CD4-positive, alpha-beta memory T cell (primary cell): ENCODE measurements around the gene DUOXA1. TPM values are rescaled to one million over a fixed set of nuclear protein-coding genes. Genes with fewer than 3 reads are reported as not detected.
"Not testable (repeated sequence)": the region's sequence is repeated elsewhere in the genome, so short reads cannot be mapped to it uniquely, and the experiment has no call there.

Source experiments
- CTCF ChIA-PET: fragments of 350-600 bp; sonication (Branson Sonifier 250); formaldehyde crosslinking; loops from one replicate; lab custom pipeline; 2021; ENCODE audit warnings: inconsistent platforms; ENCODE audit not compliant: partially characterized antibody; lab: Charles Lee
- POLR2A ChIA-PET: fragments of 350-600 bp; sonication (Branson Sonifier 250); formaldehyde crosslinking; loops from one replicate; lab custom pipeline; 2021; ENCODE audit not compliant: partially characterized antibody; lab: Charles Lee
- DNase-seq, 5 donors: peaks; one replicate each; pipeline versions ENCODE4 v3.0.0 to v3.0.0-alpha.2; 2020 to 2022; ENCODE audit warnings: mixed read lengths in 1 of 5
- H3K27ac ChIP-seq: one replicate; pipeline ENCODE4 v1.7.0; 2013; ENCODE audit warnings: low read depth, low read length
- H3K27me3 ChIP-seq: 2 replicates; pipeline ENCODE4 v1.7.0; 2013; ENCODE audit warnings: mild to moderate bottlenecking, low read length, moderate library complexity; ENCODE audit not compliant: insufficient read depth
- H3K36me3 ChIP-seq: 2 replicates; pipeline ENCODE4 v1.7.0; 2013; ENCODE audit warnings: mild to moderate bottlenecking, low read length, moderate library complexity; ENCODE audit not compliant: insufficient read depth
- H3K4me1 ChIP-seq: 2 replicates; pipeline ENCODE4 v1.7.0; 2013; ENCODE audit warnings: mild to moderate bottlenecking, low read length, moderate library complexity; ENCODE audit not compliant: insufficient read depth
- H3K4me3 ChIP-seq, 2 donors: one replicate each; pipeline ENCODE4 v1.7.0; 2013; ENCODE audit warnings: low read length in 2 of 2, mild to moderate bottlenecking in 1 of 2
- H3K9me3 ChIP-seq, 2 donors: one replicate each; pipeline ENCODE4 v1.7.0; 2013; ENCODE audit warnings: low read length in 2 of 2, control low read depth in 1 of 2; ENCODE audit not compliant: control insufficient read depth in 1 of 2
- H3K27ac Mint-ChIP-seq, 7 donors: one replicate each; pipeline ENCODE4 v1.8.0; 2020 to 2021; ENCODE audit warnings: mixed read lengths in 7 of 7, mild to moderate bottlenecking in 6 of 7, inconsistent platforms in 3 of 7, moderate library complexity in 3 of 7
- H3K27me3 Mint-ChIP-seq, 2 donors: one replicate each; pipeline ENCODE4 v1.8.0; 2020 to 2021; ENCODE audit warnings: mixed read lengths in 2 of 2
- H3K36me3 Mint-ChIP-seq, 2 donors: one replicate each; pipeline ENCODE4 v1.8.0; 2020 to 2021; ENCODE audit warnings: mixed read lengths in 2 of 2, inconsistent platforms in 1 of 2, mild to moderate bottlenecking in 1 of 2
- H3K4me1 Mint-ChIP-seq, 4 donors: one replicate each; pipeline ENCODE4 v1.8.0; 2020 to 2021; ENCODE audit warnings: mixed read lengths in 4 of 4, mild to moderate bottlenecking in 1 of 4
- H3K4me3 Mint-ChIP-seq, 8 donors: one replicate each; pipeline ENCODE4 v1.8.0; 2020 to 2021; ENCODE audit warnings: mixed read lengths in 8 of 8, mild to moderate bottlenecking in 7 of 8, moderate library complexity in 6 of 8, inconsistent platforms in 3 of 8
- H3K9me3 Mint-ChIP-seq, 8 donors: one replicate each; pipeline ENCODE4 v1.8.0; 2020 to 2021; ENCODE audit warnings: mixed read lengths in 8 of 8, mild to moderate bottlenecking in 5 of 8, inconsistent platforms in 3 of 8, moderate library complexity in 1 of 8
- intact Hi-C: fragments of 100-400 bp; cut with micrococcal nuclease; formaldehyde crosslinking; loops from one replicate; pipeline ENCODE4 v1.15.1; 2023
- polyA plus RNA-seq, 2 donors: library from polyadenylated mRNA; unstranded; fragments of 300-500 nt; fragmentation: Illumina TruSeq; gene quantifications; one replicate each; pipeline ENCODE4 v1.2.3, GENCODE V29; 2021
- total RNA-seq, 2 experiments: library from RNA; stranded (reverse); gene quantifications; one replicate each; pipeline ENCODE4 v1.2.3, GENCODE V29; 2021

DUOXA1 gene
- total and polyA plus RNA-seq, 4 experiments from 2014 or later: 0.23 to 0.97 TPM; not detected in 2

GRCh38 chr15:45107941-45108630 lies 21.6 kb downstream of the DUOXA1 start:
- intact Hi-C loops: no loop called here
- no peaks in the 10 kb centered on the region for H3K36me3 ChIP-seq
- H3K27me3 ChIP-seq: peaks cover 24% of the 10 kb centered on the region
- no peaks in the 10 kb centered on the region for H3K36me3 Mint-ChIP-seq
- POLR2A ChIA-PET: no interaction called here
- H3K9me3 ChIP-seq: no peaks in the 10 kb centered on the region
- no peak overlapping the region for H3K4me3 ChIP-seq
- H3K27ac Mint-ChIP-seq: no peak overlapping the region
- H3K4me1 Mint-ChIP-seq: peaks cover 6 to 14% (median 11%) of the 10 kb centered on the region in 4 donors
- no peak overlapping the region for H3K27ac ChIP-seq
- CTCF ChIA-PET: no interaction called here
- no peak overlapping the region for H3K4me3 Mint-ChIP-seq
- peaks cover 14% of the 10 kb centered on the region for H3K4me1 ChIP-seq
- no peak for DNase-seq
- H3K9me3 Mint-ChIP-seq: peaks cover 0 to 4% (median 0%) of the 10 kb centered on the region in 8 donors
- peaks cover 33 to 45% of the 10 kb centered on the region in 2 donors for H3K27me3 Mint-ChIP-seq

- no peak for DNase-seq
- H3K27me3 Mint-ChIP-seq: peaks cover 23 to 37% of the 10 kb centered on the region in 2 donors
- no peaks in the 10 kb centered on the region for H3K4me1 ChIP-seq
- POLR2A ChIA-PET: no interaction called here
- no peaks in the 10 kb centered on the region for H3K9me3 Mint-ChIP-seq
- H3K4me1 Mint-ChIP-seq: no peaks in the 10 kb centered on the region
- H3K4me3 ChIP-seq: no peak overlapping the region
- H3K27me3 ChIP-seq: peaks cover 10% of the 10 kb centered on the region
- CTCF ChIA-PET: interaction anchor here (2.5 kb wide), 1 partner anchor 12 kb away, joined by 12 read pairs; no protein-coding TSS in a partner anchor
- H3K36me3 ChIP-seq: no peaks in the 10 kb centered on the region
- intact Hi-C loops: no loop called here
- no peak overlapping the region for H3K27ac Mint-ChIP-seq
- no peaks in the 10 kb centered on the region for H3K9me3 ChIP-seq
- H3K27ac ChIP-seq: no peak overlapping the region
- no peak overlapping the region for H3K4me3 Mint-ChIP-seq
- H3K36me3 Mint-ChIP-seq: no peaks in the 10 kb centered on the region
These were observed 23.5 kb downstream of the DUOXA1 start for GRCh38 chr15:45106002-45106790.

- intact Hi-C loops: no loop called here
- Mint-ChIP-seq H3K4me1 (no peaks in the 10 kb centered on the region), H3K36me3 (no peaks in the 10 kb centered on the region), H3K9me3 (no peaks in the 10 kb centered on the region), H3K27me3 (peaks cover 22 to 37% of the 10 kb centered on the region in 2 donors), H3K4me3 (no peak overlapping the region), H3K27ac (no peak overlapping the region)
- Histone ChIP-seq H3K27me3 (peaks cover 10% of the 10 kb centered on the region), H3K9me3 (no peaks in the 10 kb centered on the region), H3K36me3 (no peaks in the 10 kb centered on the region), H3K4me1 (no peaks in the 10 kb centered on the region), H3K4me3 (no peak overlapping the region), H3K27ac (no peak overlapping the region)
- ChIA-PET POLR2A (no interaction called here), CTCF (interaction anchor here (2.5 kb wide), 1 partner anchor 13 kb away, joined by 12 read pairs; no protein-coding TSS in a partner anchor)
- DNase-seq: no peak
These were observed 24.1 kb downstream of the DUOXA1 start for GRCh38 chr15:45105586-45105985.

- POLR2A ChIA-PET, H3K27ac ChIP-seq, H3K9me3 ChIP-seq, H3K4me1 Mint-ChIP-seq, H3K4me3 Mint-ChIP-seq, H3K4me3 ChIP-seq, H3K36me3 ChIP-seq, H3K36me3 Mint-ChIP-seq, H3K9me3 Mint-ChIP-seq, H3K27ac Mint-ChIP-seq, H3K27me3 ChIP-seq, DNase-seq, intact Hi-C loops, H3K4me1 ChIP-seq: not testable (repeated sequence)
- H3K27me3 Mint-ChIP-seq: peaks cover 10 to 23% of the 10 kb centered on the region in 2 donors
- CTCF ChIA-PET: interaction anchor here (2.5 kb wide), 1 partner anchor 14 kb away, joined by 12 read pairs; no protein-coding TSS in a partner anchor
These were observed 25.5 kb downstream of the DUOXA1 start for GRCh38 chr15:45104170-45104569.

- intact Hi-C loops: no loop called here
- peaks cover 5 to 17% of the 10 kb centered on the region in 2 donors for H3K27me3 Mint-ChIP-seq
- H3K4me3 Mint-ChIP-seq: no peak overlapping the region
- no peak overlapping the region for H3K4me3 ChIP-seq
- H3K27ac ChIP-seq: no peak overlapping the region
- H3K36me3 Mint-ChIP-seq: no peaks in the 10 kb centered on the region
- no peak overlapping the region for H3K27ac Mint-ChIP-seq
- no peaks in the 10 kb centered on the region for H3K9me3 ChIP-seq
- H3K9me3 Mint-ChIP-seq: no peaks in the 10 kb centered on the region
- no peak for DNase-seq
- H3K36me3 ChIP-seq: no peaks in the 10 kb centered on the region
- ChIA-PET POLR2A (no interaction called here), CTCF (interaction anchor here (2.2 kb wide), 1 partner anchor 16 kb away, joined by 6 read pairs; no protein-coding TSS in a partner anchor)
- H3K4me1 Mint-ChIP-seq: no peaks in the 10 kb centered on the region
- no peaks in the 10 kb centered on the region for H3K4me1 ChIP-seq
- no peaks in the 10 kb centered on the region for H3K27me3 ChIP-seq
These were observed 27.5 kb downstream of the DUOXA1 start for GRCh38 chr15:45102226-45102625.

GRCh38 chr15:45101749-45102148 lies 27.9 kb downstream of the DUOXA1 start:
- H3K27me3 Mint-ChIP-seq: peaks cover 5 to 17% of the 10 kb centered on the region in 2 donors
- H3K4me3 Mint-ChIP-seq: no peak overlapping the region
- Histone ChIP-seq H3K4me3 (no peak overlapping the region), H3K9me3 (no peaks in the 10 kb centered on the region), H3K27ac (no peak overlapping the region), H3K4me1 (no peaks in the 10 kb centered on the region), H3K36me3 (no peaks in the 10 kb centered on the region), H3K27me3 (no peaks in the 10 kb centered on the region)
- DNase-seq: no peak
- H3K36me3 Mint-ChIP-seq: no peaks in the 10 kb centered on the region
- ChIA-PET POLR2A (no interaction called here), CTCF (interaction anchor here (2.2 kb wide), 1 partner anchor 16 kb away, joined by 6 read pairs; no protein-coding TSS in a partner anchor)
- H3K27ac Mint-ChIP-seq: no peak overlapping the region
- H3K9me3 Mint-ChIP-seq: no peaks in the 10 kb centered on the region
- intact Hi-C loops: no loop called here
- no peaks in the 10 kb centered on the region for H3K4me1 Mint-ChIP-seq

GRCh38 chr15:45100884-45101625 lies 28.6 kb downstream of the DUOXA1 start:
- ChIA-PET POLR2A (no interaction called here), CTCF (interaction anchor here (1.7 kb wide), 1 partner anchor 17 kb away, joined by 4 read pairs; no protein-coding TSS in a partner anchor)
- Mint-ChIP-seq H3K36me3 (no peaks in the 10 kb centered on the region), H3K27ac (no peak overlapping the region), H3K27me3 (peaks cover 5 to 12% of the 10 kb centered on the region in 2 donors), H3K4me3 (no peak overlapping the region), H3K4me1 (no peaks in the 10 kb centered on the region), H3K9me3 (no peaks in the 10 kb centered on the region)
- no peak for DNase-seq
- intact Hi-C loops: no loop called here
- H3K4me1 ChIP-seq: no peaks in the 10 kb centered on the region
- H3K27me3 ChIP-seq: no peaks in the 10 kb centered on the region
- H3K4me3 ChIP-seq: no peak overlapping the region
- no peaks in the 10 kb centered on the region for H3K9me3 ChIP-seq
- no peak overlapping the region for H3K27ac ChIP-seq
- no peaks in the 10 kb centered on the region for H3K36me3 ChIP-seq
